ENCODE results near the gene RUBCN. TPM values are rescaled to one million over a fixed set of nuclear protein-coding genes. Genes with fewer than 3 reads are reported as not detected.
"Not testable (repeated sequence)": the region's sequence is repeated elsewhere in the genome, so short reads cannot be mapped to it uniquely, and the experiment has no call there.

RUBCN gene
- total RNA-seq, 1 donor: 28.1 TPM

DNA sequence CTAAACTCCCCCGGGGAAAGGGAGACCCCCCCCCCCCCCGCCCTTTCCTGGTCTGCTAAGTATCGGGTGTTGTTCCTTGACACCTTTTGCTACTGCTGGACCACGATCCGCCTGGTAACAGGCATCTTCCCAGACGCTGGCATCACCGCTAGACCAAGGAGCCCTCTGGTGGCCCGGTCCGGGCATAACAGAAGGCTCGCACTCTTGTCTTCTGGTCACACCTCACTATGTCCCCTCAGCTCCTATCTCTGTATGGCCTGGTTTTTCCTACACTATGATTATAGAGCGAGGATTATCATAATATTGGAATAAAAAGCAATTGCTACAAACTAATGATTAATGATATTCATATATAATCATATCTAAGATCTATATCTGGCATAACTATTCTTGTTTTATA is 104.7 kb downstream of the RUBCN start:
- not testable (repeated sequence) for DNase-seq (ENCODE audit: low read depth)
- TF ChIP-seq, protein P1, sequence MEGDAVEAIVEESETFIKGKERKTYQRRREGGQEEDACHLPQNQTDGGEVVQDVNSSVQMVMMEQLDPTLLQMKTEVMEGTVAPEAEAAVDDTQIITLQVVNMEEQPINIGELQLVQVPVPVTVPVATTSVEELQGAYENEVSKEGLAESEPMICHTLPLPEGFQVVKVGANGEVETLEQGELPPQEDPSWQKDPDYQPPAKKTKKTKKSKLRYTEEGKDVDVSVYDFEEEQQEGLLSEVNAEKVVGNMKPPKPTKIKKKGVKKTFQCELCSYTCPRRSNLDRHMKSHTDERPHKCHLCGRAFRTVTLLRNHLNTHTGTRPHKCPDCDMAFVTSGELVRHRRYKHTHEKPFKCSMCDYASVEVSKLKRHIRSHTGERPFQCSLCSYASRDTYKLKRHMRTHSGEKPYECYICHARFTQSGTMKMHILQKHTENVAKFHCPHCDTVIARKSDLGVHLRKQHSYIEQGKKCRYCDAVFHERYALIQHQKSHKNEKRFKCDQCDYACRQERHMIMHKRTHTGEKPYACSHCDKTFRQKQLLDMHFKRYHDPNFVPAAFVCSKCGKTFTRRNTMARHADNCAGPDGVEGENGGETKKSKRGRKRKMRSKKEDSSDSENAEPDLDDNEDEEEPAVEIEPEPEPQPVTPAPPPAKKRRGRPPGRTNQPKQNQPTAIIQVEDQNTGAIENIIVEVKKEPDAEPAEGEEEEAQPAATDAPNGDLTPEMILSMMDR (IDR thresholded peaks at IDR 0.05; ENCODE audit: insufficient read depth, low read depth, low read length): peak; percentile 44

DNA sequence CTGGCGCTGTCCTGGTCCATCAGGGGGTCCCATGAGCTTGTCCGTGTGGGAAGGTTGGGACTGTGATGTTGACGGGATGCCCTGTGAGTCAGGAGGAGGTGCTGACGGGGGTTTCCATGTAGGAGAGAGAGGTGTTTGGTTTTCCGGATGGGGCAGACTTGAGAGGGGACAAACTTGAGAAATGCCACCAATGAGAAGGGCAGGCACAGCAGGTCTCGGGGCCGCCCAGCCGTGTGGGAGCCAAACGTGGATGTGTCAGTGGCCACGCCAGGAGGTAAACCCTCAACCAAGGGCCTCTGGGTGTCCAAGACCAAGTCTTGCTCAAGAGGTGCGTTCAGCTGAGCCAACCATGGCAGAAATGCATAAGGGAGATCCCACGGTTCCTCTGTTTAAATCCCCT is 105.9 kb downstream of the RUBCN start:
- H3K4me3 ChIP-seq (ENCODE audit: low read depth, low read length); DNase-seq (ENCODE audit: low read depth): not testable (repeated sequence)

More for the DNA sequence above, 104.7 kb downstream of the RUBCN start:
- not testable (repeated sequence) for H3K4me3 ChIP-seq (ENCODE audit: low read depth, low read length)

DNA sequence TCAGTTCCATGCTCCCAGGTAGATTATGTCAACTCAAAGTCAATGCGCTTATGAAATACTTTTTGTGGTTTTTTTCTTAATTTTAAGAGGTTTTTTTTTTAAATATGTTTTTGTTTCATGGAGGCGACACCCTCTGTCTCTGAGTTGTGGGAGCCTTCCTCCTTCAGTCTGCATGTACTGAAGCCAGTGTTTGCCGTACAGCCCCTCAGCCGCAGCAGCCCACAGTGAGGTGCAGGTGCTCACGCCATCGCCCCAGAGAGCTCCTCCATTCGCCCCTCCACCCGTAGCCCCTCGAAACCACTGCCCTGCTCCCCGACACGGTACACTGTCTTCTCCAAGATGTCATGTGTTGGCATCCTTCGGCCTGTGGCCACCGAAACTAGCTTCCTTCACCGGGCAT is 107.4 kb downstream of the RUBCN start:
- not testable (repeated sequence) for H3K4me3 ChIP-seq (ENCODE audit: low read depth, low read length); DNase-seq (ENCODE audit: low read depth)

DNA sequence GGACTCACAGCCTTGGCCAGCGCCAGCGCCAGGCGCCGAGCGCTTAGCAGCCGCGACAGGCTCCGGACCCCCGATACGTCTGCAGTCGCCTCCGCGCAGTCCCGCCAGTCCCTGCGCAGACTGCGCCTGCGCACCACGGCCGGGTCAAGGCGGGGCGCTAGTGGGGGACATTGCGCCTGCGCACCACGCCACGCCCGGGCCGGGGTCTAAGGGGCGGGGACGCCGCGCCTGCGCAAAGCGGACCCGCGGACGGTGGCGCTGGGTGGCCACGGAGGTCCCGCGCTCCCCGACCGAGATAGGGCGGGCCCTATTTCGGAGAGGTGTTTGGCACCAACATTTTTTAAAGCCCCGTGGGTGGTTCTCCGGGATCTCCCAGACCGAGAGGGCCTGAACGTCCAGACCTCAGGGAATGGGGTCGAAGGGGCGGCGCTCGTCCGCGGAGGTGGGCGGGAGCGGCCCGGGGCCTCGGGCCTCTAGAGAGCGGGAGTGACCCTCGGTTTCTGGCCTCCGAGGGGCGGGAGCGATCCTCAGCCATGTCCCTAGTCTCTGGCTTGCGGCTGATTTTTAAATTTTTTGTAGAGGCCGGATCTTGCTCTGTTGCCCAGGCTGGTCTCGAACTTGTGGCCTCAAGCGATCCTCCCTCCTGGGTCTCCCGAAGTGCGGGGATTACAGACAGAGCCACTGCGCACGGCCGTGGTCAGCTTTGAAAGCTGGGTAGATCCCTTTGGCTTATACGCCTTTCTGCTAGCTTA is 108.8 kb downstream of the RUBCN start:
- peak overlapping the region; percentile 68 for H3K4me3 ChIP-seq (ENCODE audit: low read depth, low read length)
- DNase-seq (ENCODE audit: low read depth): peak; percentile 73

DNA sequence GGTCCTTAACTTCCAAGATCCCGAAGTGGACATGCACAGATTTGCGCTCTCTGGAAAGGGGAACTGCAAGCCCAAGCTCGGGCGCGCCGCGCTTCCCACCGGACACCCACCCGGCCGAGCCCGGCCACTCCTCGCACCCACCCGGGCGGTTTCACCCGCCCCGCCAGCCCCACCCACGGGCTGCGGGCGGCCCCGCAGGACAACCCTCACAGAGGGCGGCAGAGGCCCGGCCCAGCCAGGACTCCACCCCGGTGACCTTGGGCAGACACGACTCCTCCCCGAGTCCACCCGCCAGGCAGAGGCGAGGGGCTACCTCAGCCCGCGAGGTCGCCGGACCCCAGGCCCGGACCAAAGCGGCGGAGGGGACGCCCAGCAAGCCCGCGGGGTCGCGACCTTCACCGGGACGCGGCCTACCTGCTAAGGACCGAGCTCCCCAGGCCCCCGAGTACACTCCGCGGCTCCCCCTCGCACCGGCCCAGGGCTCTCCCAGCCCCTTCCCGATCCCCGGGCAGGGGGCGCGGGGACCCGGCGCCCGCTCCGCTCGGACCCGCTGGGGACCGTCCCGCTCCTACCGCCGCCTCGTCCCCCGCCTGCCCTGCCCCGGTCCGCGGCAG is 109.4 kb downstream of the RUBCN start:
- H3K4me3 ChIP-seq (ENCODE audit: low read depth, low read length): peak overlapping the region; percentile 68

DNA sequence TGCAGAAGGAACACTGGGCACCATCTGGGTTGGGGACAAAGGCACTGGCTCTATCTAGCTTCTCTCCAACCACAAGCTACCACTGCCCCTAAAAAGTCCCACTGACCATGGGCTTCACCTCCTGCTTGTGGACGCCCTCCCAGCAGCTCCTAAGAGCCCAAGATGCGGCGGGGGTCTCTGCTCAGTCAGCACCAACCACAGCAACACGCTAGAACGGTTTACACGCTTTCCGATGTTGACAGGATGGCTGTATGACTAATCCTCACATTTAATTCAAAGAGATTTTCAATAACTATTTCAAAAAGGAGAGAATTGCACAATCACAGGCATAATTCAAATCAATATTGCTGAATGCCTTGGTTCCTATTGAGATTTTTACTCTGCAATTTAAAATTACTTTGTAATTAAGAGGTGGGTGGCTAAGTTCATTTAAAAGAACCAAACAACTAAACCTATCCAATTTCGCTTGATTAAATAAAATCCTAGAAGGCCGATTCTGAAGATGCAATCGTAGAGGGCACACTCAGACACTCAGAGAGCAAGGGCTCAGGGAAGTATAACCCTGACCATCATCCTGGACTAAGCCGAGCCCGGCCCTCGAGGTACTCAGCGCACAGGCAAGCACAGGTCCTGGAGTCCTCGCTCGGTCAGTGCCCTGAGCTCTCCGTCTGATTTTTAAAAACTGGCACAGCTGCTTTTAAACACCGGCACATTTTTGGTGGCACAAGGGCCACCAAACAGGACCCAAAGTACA is 110.1 kb downstream of the RUBCN start:
- peak overlapping the region; percentile 49 for H3K4me3 ChIP-seq (ENCODE audit: low read depth, low read length)
- not testable (repeated sequence) for DNase-seq (ENCODE audit: low read depth)

More for the DNA sequence above, 109.4 kb downstream of the RUBCN start:
- not testable (repeated sequence) for DNase-seq (ENCODE audit: low read depth)

DNA sequence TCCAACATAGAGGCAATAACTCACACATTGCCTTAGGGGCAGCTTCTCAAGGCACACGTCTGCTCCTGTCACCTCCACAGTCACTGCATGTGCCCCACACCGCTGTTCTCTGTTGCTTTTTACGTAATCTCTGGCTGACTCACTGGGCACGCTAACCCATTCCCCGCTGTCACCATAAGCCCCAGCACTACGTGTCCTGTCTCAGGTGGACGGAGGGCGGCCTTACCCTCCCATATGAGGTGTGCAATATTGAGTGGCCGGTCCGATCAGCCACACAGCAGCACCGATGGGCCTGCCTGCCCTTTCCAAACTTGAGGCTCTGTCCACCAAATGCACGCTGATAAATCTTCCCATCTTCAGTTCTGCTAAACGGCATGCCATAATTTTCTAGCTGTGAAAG is 115.2 kb downstream of the RUBCN start:
- H3K4me3 ChIP-seq (ENCODE audit: low read depth, low read length); DNase-seq (ENCODE audit: low read depth): not testable (repeated sequence)

Other genes with a start within 250 kb of the RUBCN start
- gene BDH1, start 180.9 kb downstream of the RUBCN start, total RNA-seq: 4.8 and 5.2 TPM in 2 replicates
- 43.5 and 58.3 TPM in 2 replicates for gene FYTTD1, start 13.0 kb upstream of the RUBCN start, total RNA-seq
- gene LRCH3, start 54.4 kb upstream of the RUBCN start, total RNA-seq: 96.3 and 149 TPM in 2 replicates
- gene RPL35A, start 213.3 kb upstream of the RUBCN start, total RNA-seq: 453 and 600 TPM in 2 replicates
- 6.5 and 8.1 TPM in 2 replicates for gene LMLN, start 223.3 kb upstream of the RUBCN start, total RNA-seq